CD4-positive, CD25-positive, alpha-beta regulatory T cell (primary cell): Measurements from ENCODE around the gene CIDEB. TPM values are rescaled to one million over a fixed set of nuclear protein-coding genes. Genes with fewer than 3 reads are reported as not detected.

Experiments used
- ATAC-seq, 2 donors: fragments of 150-1000 bp; cut with Tn5 transposase; one replicate each; pipeline ENCODE4 v1.10.0; 2021; ENCODE audit warnings: low read depth in 2 of 2, moderate number of reproducible peaks in 2 of 2, moderate library complexity in 1 of 2
- DNase-seq, 3 donors: peaks; one replicate each; pipeline versions ENCODE4 v3.0.0 to v3.0.0-alpha.2; 2012 to 2022; ENCODE audit warnings: mixed read lengths in 1 of 3
- H3K27ac ChIP-seq: one replicate; pipeline ENCODE4 v1.7.0; 2013; ENCODE audit warnings: mild to moderate bottlenecking, low read length; ENCODE audit not compliant: insufficient read depth, poor library complexity, severe bottlenecking
- H3K27me3 ChIP-seq: one replicate; pipeline ENCODE4 v1.7.0; 2013; ENCODE audit warnings: low read length; ENCODE audit not compliant: control insufficient read depth, insufficient read depth
- H3K36me3 ChIP-seq: one replicate; pipeline ENCODE4 v1.7.0; 2013; ENCODE audit warnings: mild to moderate bottlenecking, low read length, moderate library complexity; ENCODE audit not compliant: control insufficient read depth, insufficient read depth
- H3K4me1 ChIP-seq: 2 replicates; pipeline ENCODE4 v1.7.0; 2013; ENCODE audit warnings: mild to moderate bottlenecking, low read length; ENCODE audit not compliant: insufficient read depth, control insufficient read depth, poor library complexity, severe bottlenecking
- H3K4me3 ChIP-seq: one replicate; pipeline ENCODE4 v1.7.0; 2013; ENCODE audit warnings: low read depth, mild to moderate bottlenecking, low read length, moderate library complexity
- H3K9me3 ChIP-seq, 2 experiments: 1 replicate in 1 of 2; 2 replicates in 1 of 2; pipeline ENCODE4 v1.7.0; 2013; ENCODE audit warnings: low read length in 2 of 2, mild to moderate bottlenecking in 1 of 2, moderate library complexity in 1 of 2; ENCODE audit not compliant: control insufficient read depth in 2 of 2
- H3K27ac Mint-ChIP-seq, 3 donors: one replicate each; pipeline ENCODE4 v1.8.0; 2020 to 2022; ENCODE audit warnings: mild to moderate bottlenecking in 3 of 3, mixed read lengths in 3 of 3, moderate library complexity in 2 of 3
- H3K27me3 Mint-ChIP-seq: one replicate; pipeline ENCODE4 v1.8.0; 2022; ENCODE audit warnings: mild to moderate bottlenecking, mixed read lengths
- H3K36me3 Mint-ChIP-seq: one replicate; pipeline ENCODE4 v1.8.0; 2020; ENCODE audit warnings: mixed read lengths
- H3K4me1 Mint-ChIP-seq, 4 donors: one replicate each; pipeline ENCODE4 v1.8.0; 2020 to 2022; ENCODE audit warnings: mixed read lengths in 4 of 4, mild to moderate bottlenecking in 1 of 4
- H3K4me3 Mint-ChIP-seq, 4 donors: one replicate each; pipeline ENCODE4 v1.8.0; 2020 to 2022; ENCODE audit warnings: mild to moderate bottlenecking in 4 of 4, mixed read lengths in 4 of 4, moderate library complexity in 3 of 4
- H3K9me3 Mint-ChIP-seq, 7 donors: one replicate each; pipeline ENCODE4 v1.8.0; 2020 to 2022; ENCODE audit warnings: mixed read lengths in 7 of 7, mild to moderate bottlenecking in 3 of 7, moderate library complexity in 2 of 7
- polyA plus RNA-seq, 4 donors: library from polyadenylated mRNA; unstranded; fragments of 300-500 nt; fragmentation: Illumina TruSeq; gene quantifications; one replicate each; pipeline ENCODE4 v1.2.3, GENCODE V29; 2021
- total RNA-seq: library from RNA; stranded (reverse); gene quantifications from one replicate; pipeline ENCODE4 v1.2.3, GENCODE V29; 2022

The CIDEB gene
- total and polyA plus RNA-seq, 5 donors from 2014 or later: 8.9 to 13.6 (median 10.3) TPM

- Mint-ChIP-seq H3K36me3 (peaks cover 50% of the 10 kb centered on the region), H3K27ac (peak overlapping the region in 1 of 3 donors; percentile 8), H3K9me3 (no peaks in the 10 kb centered on the region)
These were observed 16.2 kb downstream of the CIDEB start for GRCh38 chr14:24291446-24292117.

GRCh38 chr14:24290746-24291145, 17.0 kb downstream of the CIDEB start:
- no peaks in the 10 kb centered on the region for H3K27me3 Mint-ChIP-seq
- no peaks in the 10 kb centered on the region for H3K9me3 ChIP-seq
- H3K36me3 Mint-ChIP-seq: peaks cover 44% of the 10 kb centered on the region
- H3K27ac Mint-ChIP-seq: peak overlapping the region in 1 of 3 donors; percentile 75
- H3K4me3 ChIP-seq: no peak overlapping the region
- ATAC-seq (no peak), DNase-seq (no peak)
- no peaks in the 10 kb centered on the region for H3K9me3 Mint-ChIP-seq
- H3K4me3 Mint-ChIP-seq: peak overlapping the region in 1 of 4 donors; percentile 13
- peaks cover 0 to 12% (median 3%) of the 10 kb centered on the region in 4 donors for H3K4me1 Mint-ChIP-seq
- peaks cover 39% of the 10 kb centered on the region for H3K36me3 ChIP-seq
- H3K27me3 ChIP-seq: no peaks in the 10 kb centered on the region
- peaks cover 7% of the 10 kb centered on the region for H3K4me1 ChIP-seq
- no peak overlapping the region for H3K27ac ChIP-seq

More at GRCh38 chr14:24291446-24292117, 16.2 kb downstream of the CIDEB start:
- no peak overlapping the region for H3K4me3 ChIP-seq
- H3K27me3 ChIP-seq: no peaks in the 10 kb centered on the region
- Mint-ChIP-seq H3K4me3 (no peak overlapping the region), H3K27me3 (no peaks in the 10 kb centered on the region), H3K4me1 (peaks cover under 1 to 19% (median 9%) of the 10 kb centered on the region in 4 donors)
- H3K36me3 ChIP-seq: peaks cover 46% of the 10 kb centered on the region
- H3K9me3 ChIP-seq: no peaks in the 10 kb centered on the region
- DNase-seq: no peak
- ATAC-seq: no peak
- H3K4me1 ChIP-seq: peaks cover 7% of the 10 kb centered on the region
- H3K27ac ChIP-seq: no peak overlapping the region

- Mint-ChIP-seq H3K36me3 (peaks cover 42% of the 10 kb centered on the region), H3K27ac (no peak overlapping the region), H3K4me1 (peaks cover 0 to 12% (median 3%) of the 10 kb centered on the region in 4 donors), H3K4me3 (no peak overlapping the region), H3K9me3 (no peaks in the 10 kb centered on the region), H3K27me3 (no peaks in the 10 kb centered on the region)
- no peaks in the 10 kb centered on the region for H3K27me3 ChIP-seq
- ATAC-seq (peak; percentile 67 to 78), DNase-seq (peak in 1 of 3 donors; percentile 53)
- H3K36me3 ChIP-seq: peaks cover 30% of the 10 kb centered on the region
- H3K4me1 ChIP-seq: peaks cover 7% of the 10 kb centered on the region
- no peaks in the 10 kb centered on the region for H3K9me3 ChIP-seq
- no peak overlapping the region for H3K4me3 ChIP-seq
- no peak overlapping the region for H3K27ac ChIP-seq
These were observed 18.0 kb downstream of the CIDEB start for GRCh38 chr14:24289649-24290280.

- H3K36me3 ChIP-seq: peaks cover 20% of the 10 kb centered on the region
- ATAC-seq: no peak
- peaks cover 7% of the 10 kb centered on the region for H3K4me1 ChIP-seq
- no peak overlapping the region for H3K27ac Mint-ChIP-seq
- peaks cover 24% of the 10 kb centered on the region for H3K36me3 Mint-ChIP-seq
- no peak overlapping the region for H3K4me3 Mint-ChIP-seq
- DNase-seq: no peak
- H3K27me3 ChIP-seq: no peaks in the 10 kb centered on the region
- no peak overlapping the region for H3K27ac ChIP-seq
- no peaks in the 10 kb centered on the region for H3K9me3 ChIP-seq
- H3K9me3 Mint-ChIP-seq: no peaks in the 10 kb centered on the region
- H3K4me3 ChIP-seq: no peak overlapping the region
- peaks cover 0 to 12% (median 3%) of the 10 kb centered on the region in 4 donors for H3K4me1 Mint-ChIP-seq
- no peaks in the 10 kb centered on the region for H3K27me3 Mint-ChIP-seq
These were observed 20.8 kb downstream of the CIDEB start for GRCh38 chr14:24286996-24287395.

GRCh38 chr14:24285351-24285750, 22.4 kb downstream of the CIDEB start:
- ATAC-seq (no peak), DNase-seq (no peak)
- peaks cover 8% of the 10 kb centered on the region for H3K36me3 ChIP-seq
- no peaks in the 10 kb centered on the region for H3K9me3 ChIP-seq
- H3K4me1 ChIP-seq: peaks cover 7% of the 10 kb centered on the region
- H3K27me3 ChIP-seq: no peaks in the 10 kb centered on the region
- H3K4me3 ChIP-seq: no peak overlapping the region
- Mint-ChIP-seq H3K4me3 (no peak overlapping the region), H3K9me3 (no peaks in the 10 kb centered on the region), H3K4me1 (peaks cover 0 to 10% (median 5%) of the 10 kb centered on the region in 4 donors), H3K27me3 (no peaks in the 10 kb centered on the region), H3K27ac (no peak overlapping the region), H3K36me3 (peaks cover 13% of the 10 kb centered on the region)
- no peak overlapping the region for H3K27ac ChIP-seq

- Histone ChIP-seq H3K4me1 (peaks cover 6% of the 10 kb centered on the region), H3K4me3 (no peak overlapping the region), H3K36me3 (peaks cover 2% of the 10 kb centered on the region), H3K27ac (no peak overlapping the region), H3K9me3 (no peaks in the 10 kb centered on the region), H3K27me3 (no peaks in the 10 kb centered on the region)
- no peak overlapping the region for H3K4me3 Mint-ChIP-seq
- H3K4me1 Mint-ChIP-seq: peaks cover 0 to 13% (median 5%) of the 10 kb centered on the region in 4 donors
- H3K36me3 Mint-ChIP-seq: peaks cover 6% of the 10 kb centered on the region
- no peaks in the 10 kb centered on the region for H3K27me3 Mint-ChIP-seq
- no peaks in the 10 kb centered on the region for H3K9me3 Mint-ChIP-seq
- no peak overlapping the region for H3K27ac Mint-ChIP-seq
- ATAC-seq: no peak
- DNase-seq: no peak
These were observed 23.2 kb downstream of the CIDEB start for GRCh38 chr14:24284501-24285035.

- Mint-ChIP-seq H3K4me3 (peak overlapping the region in 1 of 4 donors; percentile 58), H3K36me3 (peaks cover 6% of the 10 kb centered on the region), H3K27me3 (no peaks in the 10 kb centered on the region), H3K27ac (no peak overlapping the region), H3K4me1 (peaks cover 0 to 17% (median 9%) of the 10 kb centered on the region in 4 donors), H3K9me3 (no peaks in the 10 kb centered on the region)
- no peaks in the 10 kb centered on the region for H3K9me3 ChIP-seq
- no peaks in the 10 kb centered on the region for H3K27me3 ChIP-seq
- H3K27ac ChIP-seq: no peak overlapping the region
- no peak overlapping the region for H3K4me3 ChIP-seq
- DNase-seq: no peak
- H3K36me3 ChIP-seq: no peaks in the 10 kb centered on the region
- no peak for ATAC-seq
- peaks cover 11% of the 10 kb centered on the region for H3K4me1 ChIP-seq
These were observed 23.8 kb downstream of the CIDEB start for GRCh38 chr14:24283796-24284460.
